ENCODE data around the gene ARL6IP5.

DNA sequence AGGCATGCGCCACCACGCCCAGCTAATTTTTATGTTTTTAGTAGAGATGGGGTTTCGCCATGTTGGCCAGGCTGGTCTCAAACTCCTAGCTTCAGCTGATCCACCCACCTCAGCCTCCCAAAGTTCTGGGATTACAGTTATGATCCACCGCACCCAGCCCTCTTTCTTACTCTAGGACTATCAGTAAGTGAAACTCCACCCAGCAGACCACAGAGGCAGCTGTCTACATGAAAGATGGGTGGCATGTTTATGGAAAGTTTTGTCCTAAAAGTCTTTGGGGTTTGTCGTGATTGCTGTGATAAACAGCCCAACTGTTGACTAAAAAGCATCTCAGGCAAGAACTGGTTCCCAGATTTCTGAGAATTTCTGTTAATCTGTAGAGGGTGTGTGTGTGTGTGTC, 10.9 kb downstream of the ARL6IP5 start:
- TF ChIP-seq, protein P1, sequence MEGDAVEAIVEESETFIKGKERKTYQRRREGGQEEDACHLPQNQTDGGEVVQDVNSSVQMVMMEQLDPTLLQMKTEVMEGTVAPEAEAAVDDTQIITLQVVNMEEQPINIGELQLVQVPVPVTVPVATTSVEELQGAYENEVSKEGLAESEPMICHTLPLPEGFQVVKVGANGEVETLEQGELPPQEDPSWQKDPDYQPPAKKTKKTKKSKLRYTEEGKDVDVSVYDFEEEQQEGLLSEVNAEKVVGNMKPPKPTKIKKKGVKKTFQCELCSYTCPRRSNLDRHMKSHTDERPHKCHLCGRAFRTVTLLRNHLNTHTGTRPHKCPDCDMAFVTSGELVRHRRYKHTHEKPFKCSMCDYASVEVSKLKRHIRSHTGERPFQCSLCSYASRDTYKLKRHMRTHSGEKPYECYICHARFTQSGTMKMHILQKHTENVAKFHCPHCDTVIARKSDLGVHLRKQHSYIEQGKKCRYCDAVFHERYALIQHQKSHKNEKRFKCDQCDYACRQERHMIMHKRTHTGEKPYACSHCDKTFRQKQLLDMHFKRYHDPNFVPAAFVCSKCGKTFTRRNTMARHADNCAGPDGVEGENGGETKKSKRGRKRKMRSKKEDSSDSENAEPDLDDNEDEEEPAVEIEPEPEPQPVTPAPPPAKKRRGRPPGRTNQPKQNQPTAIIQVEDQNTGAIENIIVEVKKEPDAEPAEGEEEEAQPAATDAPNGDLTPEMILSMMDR (conservative IDR thresholded peaks at IDR 0.05; ENCODE audit: low read length), result no peak
- TF ChIP-seq EZH2phosphoT487 (IDR thresholded peaks at IDR 0.05; ENCODE audit: borderline replicate concordance), result no peak

All from Loucy (cell line).